Measurements from ENCODE around the gene MPHOSPH8. TPM values are rescaled to one million over a fixed set of nuclear protein-coding genes. Genes with fewer than 3 reads are reported as not detected.

The MPHOSPH8 gene
- 10 to 100 TPM; 32.6 to 37.6 TPM for total RNA-seq

DNA sequence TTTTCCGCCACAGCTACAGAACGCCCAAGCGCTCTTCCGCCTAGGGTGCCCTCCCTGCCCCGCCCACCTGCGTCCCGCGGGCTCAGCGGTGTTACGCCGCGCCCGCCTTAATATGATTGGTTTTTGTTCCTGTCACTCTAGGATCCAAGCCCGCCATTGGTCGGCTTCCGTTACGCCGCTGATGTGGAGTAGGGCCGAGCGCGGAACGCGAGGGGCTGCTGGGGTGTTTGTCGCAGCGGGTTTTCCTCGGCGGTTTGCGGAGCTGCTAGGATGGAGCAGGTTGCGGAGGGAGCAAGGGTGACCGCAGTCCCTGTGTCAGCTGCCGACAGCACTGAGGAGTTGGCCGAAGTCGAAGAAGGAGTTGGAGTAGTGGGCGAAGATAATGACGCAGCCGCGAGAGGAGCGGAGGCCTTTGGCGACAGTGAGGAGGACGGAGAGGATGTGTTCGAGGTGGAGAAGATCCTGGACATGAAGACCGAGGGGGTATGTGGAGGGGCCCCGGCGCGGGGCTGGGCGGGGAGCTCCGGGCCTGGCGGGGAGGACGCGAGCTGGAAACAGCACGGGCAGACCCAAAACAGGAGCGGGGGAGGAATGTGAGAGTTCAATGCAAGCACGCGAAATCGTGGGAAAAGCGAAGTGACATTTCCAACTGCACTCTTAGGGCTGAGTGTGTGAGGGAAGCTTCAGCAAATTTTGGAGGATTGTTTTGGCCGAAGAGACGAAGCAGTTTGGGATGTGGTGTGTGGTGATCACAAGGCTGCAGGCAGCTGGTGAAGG is at the start of gene MPHOSPH8:
MPHOSPH8 (plus strand) TSS at position 181 of the 777 bp plus-strand sequence; CDS start at position 271, 90 bp downstream.
- POLR2A ChIA-PET = interaction anchor here (0.7 to 1.8 kb wide), 6 partner anchors 12 to 227 kb away, joined by 3 to 5 read pairs (median 3); partner anchors contain the start of gene PSPC1
- CTCF ChIA-PET = interaction anchor here (0.7 to 1.5 kb wide), 3 partner anchors 28 to 230 kb away, joined by 3 to 5 read pairs (median 3); partner anchors contain the start of gene ZMYM5
- intact Hi-C loops (cut with micrococcal nuclease) = loop anchor here (1.0 kb wide), 5 partner anchors 46 to 528 kb away; partner anchors contain the start of gene GJA3
- DNase-seq = peak; percentile 96
- Mint-ChIP-seq H3K4me1 (ENCODE audit: low read depth) (peaks cover 25% of the 10 kb centered on the region), H3K9me3 (peaks cover 4% of the 10 kb centered on the region), H3K4me3 (peak within 1 kb of the TSS; percentile 100), H3K27ac (peak within 1 kb of the TSS; percentile 98), H3K27me3 (peaks cover 2% of the 10 kb centered on the region), H3K36me3 (peaks cover 7% of the 10 kb centered on the region)

GRCh38 chr13:19586904-19587634 is 46.4 kb upstream of the MPHOSPH8 start:
- Mint-ChIP-seq H3K36me3 (no peaks in the 10 kb centered on the region), H3K27me3 (no peaks in the 10 kb centered on the region), H3K4me1 (ENCODE audit: low read depth) (peaks cover 22% of the 10 kb centered on the region), H3K4me3 (peak overlapping the region; percentile 68), H3K27ac (peak overlapping the region; percentile 88), H3K9me3 (peaks cover 10% of the 10 kb centered on the region)
- DNase-seq = peak; percentile 89
- ChIA-PET CTCF (interaction anchor here (0.6 to 1.3 kb wide), 10 partner anchors 10 to 899 kb away, joined by 3 to 9 read pairs (median 4); no protein-coding TSS in a partner anchor), POLR2A (no interaction called here)
- intact Hi-C loops (cut with micrococcal nuclease) = loop anchor here (1.0 to 10.0 kb wide), 6 partner anchors 14 to 832 kb away; partner anchors contain the start of genes GJA3, MPHOSPH8 and PSPC1

- intact Hi-C loops (cut with micrococcal nuclease) = loop anchor here (1.0 to 10.0 kb wide), 6 partner anchors 13 to 831 kb away; partner anchors contain the start of genes GJA3, MPHOSPH8 and PSPC1
- no peaks in the 10 kb centered on the region for H3K27me3 Mint-ChIP-seq
- no peaks in the 10 kb centered on the region for H3K36me3 Mint-ChIP-seq
Measured at GRCh38 chr13:19587635-19588300, 45.7 kb upstream of the MPHOSPH8 start.

DNA sequence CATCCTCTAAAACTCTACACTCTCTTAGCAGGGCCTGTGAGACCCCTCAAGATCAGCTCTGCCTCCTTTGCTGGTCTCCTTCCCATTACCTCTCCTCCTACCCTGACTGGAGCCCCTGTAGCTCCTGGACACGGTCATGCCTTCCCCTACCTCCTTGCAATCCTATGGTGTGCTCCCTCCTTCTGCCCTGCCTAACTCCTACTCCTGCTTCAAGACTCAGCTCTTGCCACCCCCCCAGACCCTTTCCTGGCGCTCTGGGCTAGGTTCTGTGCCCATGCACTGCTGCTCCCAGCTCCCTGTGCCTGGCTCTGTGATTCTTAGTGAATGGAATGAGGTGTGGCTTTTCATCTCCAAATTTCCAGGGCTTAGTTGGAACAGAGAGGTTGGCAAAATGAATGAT is 44.1 kb upstream of the MPHOSPH8 start:
- Mint-ChIP-seq H3K4me3 (no peak overlapping the region), H3K4me1 (ENCODE audit: low read depth) (peaks cover 22% of the 10 kb centered on the region), H3K27ac (no peak overlapping the region), H3K27me3 (peaks cover 2% of the 10 kb centered on the region), H3K9me3 (no peaks in the 10 kb centered on the region), H3K36me3 (no peaks in the 10 kb centered on the region)
- POLR2A ChIA-PET = no interaction called here
- CTCF ChIA-PET = interaction anchor here (1.0 kb wide), 1 partner anchor 117 kb away, joined by 3 read pairs; no protein-coding TSS in a partner anchor
- intact Hi-C loops (cut with micrococcal nuclease) = loop anchor here (5.0 to 10.0 kb wide), 3 partner anchors 193 to 573 kb away; partner anchors contain the start of genes GJA3 and PSPC1
- DNase-seq = no peak

More at GRCh38 chr13:19587635-19588300, 45.7 kb upstream of the MPHOSPH8 start:
- Mint-ChIP-seq H3K27ac (peak overlapping the region; percentile 88), H3K4me1 (ENCODE audit: low read depth) (peaks cover 22% of the 10 kb centered on the region), H3K9me3 (peaks cover 3% of the 10 kb centered on the region), H3K4me3 (peak overlapping the region; percentile 68)
- ChIA-PET CTCF (interaction anchor here (0.6 to 1.3 kb wide), 11 partner anchors 9 to 773 kb away, joined by 3 to 9 read pairs (median 3); no protein-coding TSS in a partner anchor), POLR2A (no interaction called here)
- DNase-seq = peak; percentile 30

DNA sequence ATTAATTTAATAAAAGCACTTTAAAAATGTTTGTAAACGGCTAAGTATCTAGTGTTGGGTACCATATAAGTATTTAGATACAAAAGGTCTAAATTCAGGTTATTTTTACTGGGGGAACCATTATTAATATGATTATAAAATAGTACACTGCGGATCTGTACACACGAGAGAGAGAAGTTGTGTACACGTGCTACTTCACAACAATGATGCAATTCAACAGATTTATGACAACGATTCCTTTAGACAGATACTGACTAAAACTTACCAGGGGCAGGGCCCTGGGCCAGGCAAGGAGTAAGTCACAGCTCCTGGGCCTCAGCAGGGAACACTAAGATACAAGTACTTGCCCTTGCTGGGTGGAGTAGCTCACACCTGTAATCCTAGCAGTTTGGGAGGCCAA is 43.0 kb upstream of the MPHOSPH8 start:
- intact Hi-C loops (cut with micrococcal nuclease) = no loop called here
- DNase-seq = no peak
- no peak overlapping the region for H3K4me3 Mint-ChIP-seq
- no peak overlapping the region for H3K27ac Mint-ChIP-seq
- ChIA-PET POLR2A (no interaction called here), CTCF (no interaction called here)
- no peaks in the 10 kb centered on the region for H3K36me3 Mint-ChIP-seq
- no peaks in the 10 kb centered on the region for H3K9me3 Mint-ChIP-seq
- peaks cover 22% of the 10 kb centered on the region for H3K4me1 Mint-ChIP-seq (ENCODE audit: low read depth)
- peaks cover 4% of the 10 kb centered on the region for H3K27me3 Mint-ChIP-seq

DNA sequence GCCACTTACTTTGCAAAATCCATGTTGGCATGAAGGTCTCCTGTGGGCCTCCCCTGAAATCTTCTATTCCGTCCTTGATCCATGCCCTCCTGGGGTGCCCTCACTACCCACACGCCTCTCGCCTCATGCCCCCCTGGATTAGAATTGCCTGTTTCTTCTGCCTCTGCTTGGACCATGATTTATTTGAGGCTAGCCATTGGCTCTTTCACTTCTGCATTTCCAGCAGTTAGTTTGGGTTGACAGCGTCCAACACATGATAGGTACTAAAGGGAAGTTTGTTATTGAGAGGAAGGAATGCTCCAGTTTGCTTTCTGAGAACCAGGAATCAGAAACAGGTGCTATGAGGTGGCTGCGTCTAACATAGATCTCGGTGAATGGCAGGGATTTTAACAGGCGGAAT is 41.6 kb upstream of the MPHOSPH8 start:
- peaks cover 13% of the 10 kb centered on the region for H3K4me1 Mint-ChIP-seq (ENCODE audit: low read depth)
- no peak overlapping the region for H3K4me3 Mint-ChIP-seq
- H3K36me3 Mint-ChIP-seq = no peaks in the 10 kb centered on the region
- H3K27ac Mint-ChIP-seq = no peak overlapping the region
- H3K27me3 Mint-ChIP-seq = peaks cover 7% of the 10 kb centered on the region
- POLR2A ChIA-PET = no interaction called here
- no peak for DNase-seq
- H3K9me3 Mint-ChIP-seq = no peaks in the 10 kb centered on the region
- intact Hi-C loops (cut with micrococcal nuclease) = no loop called here
- CTCF ChIA-PET = no interaction called here

GRCh38 chr13:19592657-19593180 is 40.7 kb upstream of the MPHOSPH8 start:
- DNase-seq = no peak
- ChIA-PET POLR2A (no interaction called here), CTCF (no interaction called here)
- Mint-ChIP-seq H3K4me3 (no peak overlapping the region), H3K4me1 (ENCODE audit: low read depth) (peaks cover 5% of the 10 kb centered on the region), H3K27ac (no peak overlapping the region), H3K9me3 (no peaks in the 10 kb centered on the region), H3K36me3 (no peaks in the 10 kb centered on the region), H3K27me3 (peaks cover 11% of the 10 kb centered on the region)
- intact Hi-C loops (cut with micrococcal nuclease) = no loop called here

DNA sequence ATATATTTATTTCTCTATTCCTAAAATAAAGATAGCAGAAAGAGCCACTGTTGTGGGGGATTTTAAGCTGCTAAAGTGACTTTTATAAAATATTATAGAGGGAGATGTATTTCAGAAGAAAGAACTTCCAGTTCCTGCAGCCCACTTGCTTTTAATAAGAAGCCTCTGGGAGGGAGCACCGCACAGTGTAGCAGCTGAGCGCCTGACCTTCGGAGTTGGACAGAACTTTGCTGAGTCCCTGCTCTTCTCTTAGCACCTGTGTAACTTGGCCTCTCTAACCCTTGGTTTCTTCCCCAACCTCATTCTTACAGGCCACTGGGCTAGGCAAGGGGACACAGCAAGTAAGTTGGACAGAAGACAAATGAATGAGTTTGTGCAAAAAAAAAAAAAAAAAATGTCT is 37.4 kb upstream of the MPHOSPH8 start:
- Mint-ChIP-seq H3K36me3 (no peaks in the 10 kb centered on the region), H3K4me1 (ENCODE audit: low read depth) (no peaks in the 10 kb centered on the region), H3K4me3 (no peak overlapping the region), H3K27me3 (peaks cover 20% of the 10 kb centered on the region), H3K27ac (no peak overlapping the region), H3K9me3 (no peaks in the 10 kb centered on the region)
- ChIA-PET CTCF (interaction anchor here (0.7 kb wide), 1 partner anchor 937 kb away, joined by 3 read pairs; no protein-coding TSS in a partner anchor), POLR2A (no interaction called here)
- DNase-seq = no peak
- intact Hi-C loops (cut with micrococcal nuclease) = no loop called here

DNA sequence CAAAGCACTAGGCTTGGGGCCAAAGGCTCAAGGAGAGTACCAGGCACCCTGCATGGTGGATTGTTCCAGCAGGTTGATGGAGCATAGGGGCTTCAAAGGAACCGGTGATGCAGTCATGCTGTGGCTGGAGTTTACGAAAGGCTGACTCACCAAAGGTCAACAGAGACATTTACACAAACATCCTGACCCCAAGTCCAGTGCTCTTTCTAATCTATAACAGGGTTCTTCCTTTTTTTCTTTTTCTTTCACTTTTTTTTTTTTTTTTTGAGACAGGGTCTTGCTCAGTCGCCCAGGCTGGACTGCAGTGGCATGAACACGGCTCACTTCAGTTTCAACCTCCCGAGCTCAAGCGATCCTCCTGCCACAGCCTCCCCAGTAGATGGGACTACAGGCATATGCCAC is 36.5 kb upstream of the MPHOSPH8 start:
- Mint-ChIP-seq H3K36me3 (no peaks in the 10 kb centered on the region), H3K9me3 (no peaks in the 10 kb centered on the region), H3K4me1 (ENCODE audit: low read depth) (no peaks in the 10 kb centered on the region), H3K4me3 (no peak overlapping the region), H3K27ac (no peak overlapping the region), H3K27me3 (peaks cover 20% of the 10 kb centered on the region)
- no peak for DNase-seq
- intact Hi-C loops (cut with micrococcal nuclease) = no loop called here
- CTCF ChIA-PET = interaction anchor here (0.8 kb wide), 1 partner anchor 10 kb away, joined by 6 read pairs; no protein-coding TSS in a partner anchor
- POLR2A ChIA-PET = no interaction called here

DNA sequence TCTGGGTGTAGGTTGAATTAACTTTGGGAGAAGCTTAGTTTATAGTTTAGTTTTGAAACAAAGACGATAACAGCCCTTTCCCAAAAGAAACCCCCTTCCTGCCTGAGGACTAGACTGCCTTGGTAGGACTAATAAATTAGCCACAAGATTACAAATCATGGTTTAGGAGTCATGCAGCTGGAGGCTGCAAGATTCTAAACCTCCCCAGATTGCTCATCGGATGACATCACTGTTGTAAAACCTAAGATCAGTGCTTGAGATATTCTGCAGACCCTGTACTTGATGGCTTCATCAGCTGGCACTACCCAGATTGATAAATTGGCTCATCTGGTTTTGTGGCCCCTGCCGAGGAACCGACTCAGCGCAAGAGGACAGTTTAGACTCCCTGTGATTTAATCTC is 35.9 kb upstream of the MPHOSPH8 start:
- no peak for DNase-seq
- intact Hi-C loops (cut with micrococcal nuclease) = no loop called here
- POLR2A ChIA-PET = no interaction called here
- Mint-ChIP-seq H3K27me3 (peaks cover 20% of the 10 kb centered on the region), H3K4me3 (no peak overlapping the region), H3K9me3 (no peaks in the 10 kb centered on the region), H3K27ac (no peak overlapping the region), H3K4me1 (ENCODE audit: low read depth) (no peaks in the 10 kb centered on the region), H3K36me3 (no peaks in the 10 kb centered on the region)
- CTCF ChIA-PET = interaction anchor here (0.8 kb wide), 1 partner anchor 10 kb away, joined by 6 read pairs; no protein-coding TSS in a partner anchor

Measured in activated CD4-positive, alpha-beta memory T cell treated with anti-CD3 and anti-CD28 coated beads for 36 hours (primary cell).